GM12878 (cell line): ENCODE results near the gene PASK. TPM values are rescaled to one million over a fixed set of nuclear protein-coding genes. Genes with fewer than 3 reads are reported as not detected.

ENCODE experiments used
- ATAC-seq: fragments of 200-7000 bp; cut with Tn5 transposase; 3 replicates; pipeline ENCODE4 v1.9.1; 2020; ENCODE audit warnings: mild to moderate bottlenecking, moderate library complexity
- BruUV-seq: library from RNA; stranded (reverse); fragments of 400-500 nt; replicated peaks from 2 replicates; lab custom pipeline; 2021; lab: Mats Ljungman, UMichigan
- CTCF ChIA-PET: fragments of 300-600 bp; sonication (Branson Sonifier 250); formaldehyde crosslinking; extraction: SDS; loops from one replicate; lab custom pipeline; 2021; ENCODE audit warnings: inconsistent platforms; lab: Yijun Ruan, JAX
- POLR2A ChIA-PET: fragments of 350-600 bp; formaldehyde crosslinking; extraction: SDS; loops from one replicate; lab custom pipeline; 2021; ENCODE audit warnings: inconsistent platforms; lab: Charles Lee
- RAD21 ChIA-PET: fragments of 300-600 bp; sonication (Branson Sonifier 250); formaldehyde crosslinking; loops from one replicate; lab custom pipeline; 2023; ENCODE audit warnings: antibody characterized with exemption; ENCODE audit not compliant: unreplicated experiment; lab: Charles Lee
- SMC1A ChIA-PET: fragments of 300-600 bp; sonication (Branson Sonifier 250); formaldehyde crosslinking; loops from one replicate; lab custom pipeline; 2023; ENCODE audit not compliant: unreplicated experiment, uncharacterized antibody; lab: Charles Lee
- DNase-seq: peaks from one replicate; pipeline ENCODE4 v3.0.0-alpha.2; 2011; ENCODE audit warnings: low read depth, low spot score
- FAIRE-seq: peaks from 3 replicates; lab custom pipeline; 2011; peaks lifted over from hg19 to GRCh38; lab: Jason Lieb, UNC
- H2AFZ ChIP-seq: 2 replicates; pipeline ENCODE4 v1.6.0; 2011; ENCODE audit warnings: low read depth, low read length, control low read depth; ENCODE audit not compliant: control insufficient read depth
- H3K27ac ChIP-seq: 2 replicates; pipeline ENCODE4 v1.5.1; 2011; ENCODE audit warnings: control low read depth; ENCODE audit not compliant: control insufficient read depth, insufficient read depth
- H3K27me3 ChIP-seq, 2 experiments: replicated peaks in 1 of 2; 2 replicates each; pipeline versions ENCODE4 v1.6.0 to v1.6.1; 2011; ENCODE audit warnings: low read length in 1 of 2; ENCODE audit not compliant: control insufficient read depth in 2 of 2, insufficient read depth in 2 of 2
- H3K36me3 ChIP-seq, 2 experiments: 2 replicates each; pipeline ENCODE4 v1.5.1; 2011; ENCODE audit warnings: low read length in 1 of 2; ENCODE audit not compliant: control insufficient read depth in 2 of 2, insufficient read depth in 2 of 2
- H3K4me1 ChIP-seq: 2 replicates; pipeline ENCODE4 v1.6.1; 2011; ENCODE audit warnings: mild to moderate bottlenecking, low read length, moderate library complexity, mixed read lengths; ENCODE audit not compliant: control insufficient read depth, insufficient read depth
- H3K4me2 ChIP-seq: 2 replicates; pipeline ENCODE4 v1.6.0; 2011; ENCODE audit warnings: control low read depth; ENCODE audit not compliant: control insufficient read depth, insufficient read depth
- H3K4me3 ChIP-seq: fragments of 200-600 bp; sonication (generic); 2 replicates; pipeline ENCODE4 v1.5.1; 2016
- H3K79me2 ChIP-seq: 2 replicates; pipeline ENCODE4 v1.6.0; 2011; ENCODE audit warnings: low read length; ENCODE audit not compliant: control insufficient read depth, insufficient read depth
- H3K9ac ChIP-seq: 2 replicates; pipeline ENCODE4 v1.8.0; 2011; ENCODE audit warnings: low read length, control low read depth, mixed read lengths; ENCODE audit not compliant: control insufficient read depth, insufficient read depth
- H3K9me3 ChIP-seq: replicated peaks from 3 replicates; pipeline ENCODE4 v1.5.1; 2011; ENCODE audit warnings: mild to moderate bottlenecking, low read length; ENCODE audit not compliant: control insufficient read depth, insufficient read depth
- H4K20me1 ChIP-seq: 2 replicates; pipeline ENCODE4 v1.6.0; 2011; ENCODE audit not compliant: control insufficient read depth, insufficient read depth
- BCL11A ChIP-seq: IDR thresholded peaks from 2 replicates; pipeline ENCODE4 v1.6.1; 2011; ENCODE audit warnings: low read depth, low read length
- CHD2 ChIP-seq: IDR thresholded peaks from 2 replicates; pipeline ENCODE4 v1.6.1; 2011; ENCODE audit warnings: low read depth, low read length, improper control_type of control experiment, borderline replicate concordance
- EED ChIP-seq: sonication (generic); IDR thresholded peaks from 2 replicates; pipeline ENCODE4 v1.6.1; 2016; ENCODE audit warnings: antibody characterized with exemption, low read depth
- EGR1 ChIP-seq, 2 experiments: IDR thresholded peaks; 1 replicate in 1 of 2; 2 replicates in 1 of 2; pipeline ENCODE4 v1.6.1; 2011 to 2012; ENCODE audit warnings: low read depth in 2 of 2, low read length in 2 of 2, borderline replicate concordance in 1 of 2, mild to moderate bottlenecking in 1 of 2, moderate library complexity in 1 of 2
- FOXK2 ChIP-seq: fragments of 450-650 bp; IDR thresholded peaks from 2 replicates; pipeline ENCODE4 v1.6.1; 2017; ENCODE audit warnings: mild to moderate bottlenecking, moderate library complexity
- HDAC2 ChIP-seq: fragments of 200-600 bp; sonication (generic); IDR thresholded peaks from 2 replicates; pipeline ENCODE4 v1.6.1; 2017
- HDGF ChIP-seq: fragments of 450-650 bp; IDR thresholded peaks from 2 replicates; pipeline ENCODE4 v1.6.1; 2016; ENCODE audit warnings: antibody characterized with exemption
- IRF4 ChIP-seq: IDR thresholded peaks from 2 replicates; pipeline ENCODE4 v1.6.1; 2011; ENCODE audit warnings: low read depth, low read length
- MTA2 ChIP-seq: fragments of 450-650 bp; IDR thresholded peaks from 2 replicates; pipeline ENCODE4 v1.6.1; 2016; ENCODE audit warnings: low read depth, mild to moderate bottlenecking, moderate library complexity
- MTA3 ChIP-seq: IDR thresholded peaks from 2 replicates; pipeline ENCODE4 v1.6.1; 2012; ENCODE audit warnings: low read length, inconsistent platforms, borderline replicate concordance
- POLR2AphosphoS2 ChIP-seq: IDR thresholded peaks from 2 replicates; pipeline ENCODE4 v1.6.1; 2011; ENCODE audit warnings: low read depth, mild to moderate bottlenecking, low read length, improper control_type of control experiment, moderate library complexity
- POLR2AphosphoS5 ChIP-seq: IDR thresholded peaks from 2 replicates; pipeline ENCODE4 v1.6.1; 2011; ENCODE audit warnings: mild to moderate bottlenecking, low read length, inconsistent platforms
- POU2F2 ChIP-seq: IDR thresholded peaks from 3 replicates; pipeline ENCODE4 v1.6.1; 2011; ENCODE audit warnings: low read depth, mild to moderate bottlenecking, low read length, borderline replicate concordance
- RFX5 ChIP-seq: IDR thresholded peaks from 2 replicates; pipeline ENCODE4 v1.6.1; 2011; ENCODE audit warnings: low read depth, low read length, improper control_type of control experiment
- SIX5 ChIP-seq: IDR thresholded peaks from 2 replicates; pipeline ENCODE4 v1.6.1; 2011; ENCODE audit warnings: mild to moderate bottlenecking, low read depth, low read length, moderate library complexity; ENCODE audit not compliant: severe bottlenecking
- TBL1XR1 ChIP-seq: IDR thresholded peaks from 2 replicates; pipeline ENCODE4 v1.6.1; 2012; ENCODE audit warnings: low read depth, low read length, improper control_type of control experiment
- YY1 ChIP-seq: IDR thresholded peaks from 2 replicates; pipeline ENCODE4 v1.6.1; 2011; ENCODE audit warnings: low read depth, mild to moderate bottlenecking, low read length
- WGBS: methylation state at CpG from one replicate; pipeline ENCODE4 v1.1.6; 2016; ENCODE audit warnings: low lambda C conversion rate; ENCODE audit not compliant: insufficient replicate concordance, insufficient coverage; ENCODE audit errors: missing lambda C conversion rate; 5-methylcytosine and 5-hydroxymethylcytosine counted together
- in situ Hi-C: fragments of 300-500 bp; cut with MboI; formaldehyde crosslinking; loops from 9 replicates; pipeline ENCODE4 v1.14.3; 2018; ENCODE audit warnings: mixed read lengths
- intact Hi-C: fragments of 100-400 bp; cut with micrococcal nuclease; formaldehyde crosslinking; loops from one replicate; pipeline ENCODE4 v1.14.2; 2022; ENCODE audit not compliant: unreplicated experiment
- polyA plus RNA-seq, 11 experiments: library from polyadenylated mRNA; depleted of rRNA in 4 of 11; unstranded in 6 of 11; stranded (reverse) in 5 of 11; fragments of >200 nt; fragmentation: Nextera tagmentation in 4 of 11; fragmentation: Illumina TruSeq in 1 of 11; extraction: Ambion mirVana in 4 of 11; extraction: Trizol in 1 of 11; gene quantifications; 1 replicate in 1 of 11; 2 replicates in 10 of 11; pipeline versions ENCODE4 v1.2.1 to v1.2.3, GENCODE V29; 2011 to 2016; ENCODE audit warnings: inconsistent platforms in 2 of 11, missing spikeins in 2 of 11, low read depth in 1 of 11
- total RNA-seq, 4 experiments: library from RNA; depleted of rRNA in 3 of 4; stranded (reverse); fragments of >200 nt in 3 of 4; fragmentation: Illumina TruSeq in 1 of 4; extraction: Trizol in 1 of 4; gene quantifications; 2 replicates each; pipeline versions ENCODE4 v1.2.1 to v1.2.3, GENCODE V29; 2013 to 2021
- TF ChIP-seq, protein P1 (sequence below): IDR thresholded peaks from 2 replicates; pipeline ENCODE4 v1.6.1; 2012; ENCODE audit warnings: low read length, inconsistent platforms
- TF ChIP-seq, protein P2 (sequence below): fragments of 450-650 bp; IDR thresholded peaks from 2 replicates; pipeline ENCODE4 v1.6.1; 2016; ENCODE audit warnings: mild to moderate bottlenecking

PASK gene
- total and polyA plus RNA-seq, 10 of the 15 experiments (the other 5 are each of a cell fraction or from before 2014, with no cell fraction given) = 9.6 to 62.2 (median 28.5) TPM

DNA sequence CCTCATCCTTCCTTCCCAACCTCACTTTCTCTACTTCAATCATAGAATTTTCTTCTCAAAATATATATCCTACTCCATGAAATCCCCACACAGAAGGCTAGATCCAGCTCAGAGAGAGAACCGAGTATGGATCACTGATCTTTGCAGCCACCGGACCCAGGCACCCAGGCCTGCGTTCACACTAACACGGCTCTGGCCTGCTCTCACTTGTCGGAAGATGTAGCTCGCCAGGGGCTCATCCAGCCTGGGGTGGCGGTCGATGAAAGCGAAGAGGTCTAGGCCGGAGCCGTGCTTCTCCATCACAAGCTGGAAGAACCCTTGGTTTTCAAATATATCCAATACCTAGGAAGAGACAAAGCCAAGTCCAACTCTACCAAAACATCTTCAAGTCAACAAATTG lies 34.4 kb downstream of the PASK start (continued):
- no peak for TF ChIP-seq MTA3
- no peak for TF ChIP-seq RFX5

DNA sequence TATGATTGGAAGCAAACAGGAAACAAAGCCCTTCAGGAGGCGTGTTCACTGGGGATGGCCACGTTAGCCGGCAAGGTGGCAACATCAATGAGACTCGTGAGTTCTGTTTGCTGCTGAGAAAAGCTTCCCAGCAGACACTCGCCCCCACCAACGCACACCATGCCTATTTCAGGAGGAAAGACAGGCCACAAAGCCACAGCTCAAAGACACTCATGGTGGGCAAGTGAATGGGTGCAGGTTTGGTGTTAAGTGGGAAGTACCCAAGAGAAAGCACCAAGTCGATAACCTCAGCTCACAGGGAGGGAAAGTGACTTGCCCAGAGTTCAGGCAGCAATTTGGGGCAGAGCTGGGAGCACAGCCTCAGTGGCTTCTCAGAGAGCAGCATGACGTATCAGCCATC lies 36.7 kb downstream of the PASK start:
- no peaks in the 10 kb centered on the region for H3K9me3 ChIP-seq
- peak overlapping the region; percentile 56 for H3K9ac ChIP-seq
- peak overlapping the region; percentile 82 for H3K27ac ChIP-seq
- intact Hi-C loops (no loop called here), in situ Hi-C loops (no loop called here)
- SMC1A ChIA-PET = interaction anchor here (0.7 to 6.5 kb wide), 6 partner anchors 9 to 37 kb away, joined by 4 to 53 read pairs (median 28); partner anchors contain the start of genes MTERF4, PASK and PPP1R7
- H3K79me2 ChIP-seq = peaks cover 30% of the 10 kb centered on the region
- peaks cover 9 to 16% of the 10 kb centered on the region in 2 experiments; a peak in 3 of 4 replicates for H3K36me3 ChIP-seq
- peak overlapping the region; percentile 13; the same call in 1 of the 2 replicates for H3K4me3 ChIP-seq
- peak; percentile 84 for FAIRE-seq
- RAD21 ChIA-PET = interaction anchor here (0.7 to 4.9 kb wide), 8 partner anchors 12 to 198 kb away, joined by 3 to 43 read pairs (median 4); partner anchors contain the start of genes MTERF4, PASK and PPP1R7
- no TSS peak for BruUV-seq
- H3K27me3 ChIP-seq = no peaks in the 10 kb centered on the region
- peaks cover 33% of the 10 kb centered on the region for H3K4me1 ChIP-seq
- no peaks in the 10 kb centered on the region for H4K20me1 ChIP-seq
- CTCF ChIA-PET = interaction anchor here (0.7 to 1.9 kb wide), 7 partner anchors 11 to 43 kb away, joined by 3 to 10 read pairs (median 4); partner anchors contain the start of gene MTERF4
- DNase-seq = peak; percentile 82
- peak overlapping the region; percentile 90; the same call in 1 of the 2 replicates for H3K4me2 ChIP-seq
- peak; percentile 52 for ATAC-seq
- H2AFZ ChIP-seq = peak overlapping the region; percentile 59
- 3% methylated on average over 8 of the region's 8 CpGs for WGBS
- POLR2A ChIA-PET = interaction anchor here (0.7 to 5.2 kb wide), 9 partner anchors 9 to 63 kb away, joined by 3 to 54 read pairs (median 7); partner anchors contain the start of genes MTERF4, PASK and PPP1R7
- TF ChIP-seq, protein P1, sequence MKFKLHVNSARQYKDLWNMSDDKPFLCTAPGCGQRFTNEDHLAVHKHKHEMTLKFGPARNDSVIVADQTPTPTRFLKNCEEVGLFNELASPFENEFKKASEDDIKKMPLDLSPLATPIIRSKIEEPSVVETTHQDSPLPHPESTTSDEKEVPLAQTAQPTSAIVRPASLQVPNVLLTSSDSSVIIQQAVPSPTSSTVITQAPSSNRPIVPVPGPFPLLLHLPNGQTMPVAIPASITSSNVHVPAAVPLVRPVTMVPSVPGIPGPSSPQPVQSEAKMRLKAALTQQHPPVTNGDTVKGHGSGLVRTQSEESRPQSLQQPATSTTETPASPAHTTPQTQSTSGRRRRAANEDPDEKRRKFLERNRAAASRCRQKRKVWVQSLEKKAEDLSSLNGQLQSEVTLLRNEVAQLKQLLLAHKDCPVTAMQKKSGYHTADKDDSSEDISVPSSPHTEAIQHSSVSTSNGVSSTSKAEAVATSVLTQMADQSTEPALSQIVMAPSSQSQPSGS = peak; percentile 66
- TF ChIP-seq HDAC2 (no peak), TBL1XR1 (peak; percentile 52; the same call in 1 of the 2 replicates), FOXK2 (no peak), BCL11A (0 out of 2 replicates have a peak, but pooled peaks have one; percentile 50), IRF4 (no peak), YY1 (no peak), POLR2AphosphoS2 (0 out of 2 replicates have a peak, but pooled peaks have one; percentile 28), EED (peak; percentile 69), POU2F2 (peak; percentile 15; the same call in 1 of the 3 replicates), HDGF (no peak), POLR2AphosphoS5 (peak; percentile 49), MTA2 (peak; percentile 61), CHD2 (0 out of 2 replicates have a peak, but pooled peaks have one; percentile 31), EGR1 (IDR thresholded peaks at IDR 0.05; ENCODE audit: borderline replicate concordance in 1 of 2, low read depth in 2 of 2, low read length in 2 of 2) (peak in 1 of 2 experiments; percentile 10; a peak in 1 of 3 replicates), SIX5 (no peak)
- TF ChIP-seq, protein P2, sequence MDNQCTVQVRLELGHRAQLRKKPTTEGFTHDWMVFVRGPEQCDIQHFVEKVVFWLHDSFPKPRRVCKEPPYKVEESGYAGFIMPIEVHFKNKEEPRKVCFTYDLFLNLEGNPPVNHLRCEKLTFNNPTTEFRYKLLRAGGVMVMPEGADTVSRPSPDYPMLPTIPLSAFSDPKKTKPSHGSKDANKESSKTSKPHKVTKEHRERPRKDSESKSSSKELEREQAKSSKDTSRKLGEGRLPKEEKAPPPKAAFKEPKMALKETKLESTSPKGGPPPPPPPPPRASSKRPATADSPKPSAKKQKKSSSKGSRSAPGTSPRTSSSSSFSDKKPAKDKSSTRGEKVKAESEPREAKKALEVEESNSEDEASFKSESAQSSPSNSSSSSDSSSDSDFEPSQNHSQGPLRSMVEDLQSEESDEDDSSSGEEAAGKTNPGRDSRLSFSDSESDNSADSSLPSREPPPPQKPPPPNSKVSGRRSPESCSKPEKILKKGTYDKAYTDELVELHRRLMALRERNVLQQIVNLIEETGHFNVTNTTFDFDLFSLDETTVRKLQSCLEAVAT = no peak
